PC-3 (cell line): ENCODE results near the gene TIMM44. TPM values are rescaled to one million over a fixed set of nuclear protein-coding genes. Genes with fewer than 3 reads are reported as not detected.

ENCODE experiments used
- ATAC-seq: fragments of 200-7000 bp; cut with Tn5 transposase; 2 replicates; pipeline ENCODE4 v1.9.1; 2020; ENCODE audit warnings: mild to moderate bottlenecking, moderate library complexity
- Bru-seq: library from RNA; stranded (reverse); fragments of 400-500 nt; gene quantifications from one replicate; lab custom pipeline; 2021; lab: Mats Ljungman, UMichigan
- BruChase-seq, 2 experiments: library from RNA; stranded (reverse); fragments of 400-500 nt; gene quantifications; one replicate each; lab custom pipeline; 2021; lab: Mats Ljungman, UMichigan
- BruUV-seq: library from RNA; stranded (reverse); fragments of 400-500 nt; replicated peaks from 2 replicates; lab custom pipeline; 2021; lab: Mats Ljungman, UMichigan
- CTCF ChIA-PET: fragments of 300-600 bp; sonication (Branson Sonifier 250); formaldehyde crosslinking; loops from one replicate; lab custom pipeline; 2022; ENCODE audit warnings: antibody characterized with exemption; lab: Charles Lee
- POLR2A ChIA-PET: fragments of 300-600 bp; sonication (Branson Sonifier 250); formaldehyde crosslinking; loops from one replicate; lab custom pipeline; 2022; ENCODE audit warnings: antibody characterized with exemption; ENCODE audit not compliant: unreplicated experiment; lab: Charles Lee
- DNase-seq: peaks from one replicate; pipeline ENCODE4 v3.0.0-alpha.2; 2015
- H2AFZ ChIP-seq: fragments of 300-600 bp; sonication (generic); 2 replicates; pipeline ENCODE4 v1.6.0; 2016; ENCODE audit warnings: antibody characterized with exemption, low read length
- H3F3A ChIP-seq: fragments of 300-600 bp; sonication (generic); one replicate; pipeline ENCODE4 v1.6.0; 2017; ENCODE audit warnings: antibody characterized with exemption, low read length, control low read depth, mild to moderate bottlenecking; ENCODE audit not compliant: unreplicated experiment
- H3K27ac ChIP-seq: fragments of 300-600 bp; sonication (generic); 2 replicates; pipeline ENCODE4 v1.5.1; 2016; ENCODE audit warnings: mild to moderate bottlenecking, low read length
- H3K27me3 ChIP-seq: fragments of 300-600 bp; sonication (generic); 2 replicates; pipeline ENCODE4 v1.6.1; 2016; ENCODE audit warnings: low read length, mixed read lengths
- H3K36me3 ChIP-seq: fragments of 300-600 bp; sonication (generic); 2 replicates; pipeline ENCODE4 v1.6.1; 2016; ENCODE audit warnings: low read depth, mixed run types, low read length, mixed read lengths
- H3K4me1 ChIP-seq: fragments of 300-600 bp; sonication (generic); 2 replicates; pipeline ENCODE4 v1.5.1; 2016; ENCODE audit warnings: low read length; ENCODE audit not compliant: insufficient read depth
- H3K4me2 ChIP-seq: fragments of 300-600 bp; sonication (generic); 2 replicates; pipeline ENCODE4 v1.6.0; 2016; ENCODE audit warnings: low read length
- H3K4me3 ChIP-seq: fragments of 300-600 bp; sonication (generic); 2 replicates; pipeline ENCODE4 v1.5.1; 2016; ENCODE audit warnings: mild to moderate bottlenecking, low read length, mixed read lengths
- H3K79me2 ChIP-seq: fragments of 300-600 bp; sonication (generic); 2 replicates; pipeline ENCODE4 v1.6.1; 2017; ENCODE audit warnings: low read length, mixed read lengths
- H3K9ac ChIP-seq: fragments of 300-600 bp; sonication (generic); 2 replicates; pipeline ENCODE4 v1.6.0; 2016; ENCODE audit warnings: mild to moderate bottlenecking, low read length
- H3K9me2 ChIP-seq: fragments of 300-600 bp; sonication (generic); replicated peaks from 2 replicates; pipeline ENCODE4 v1.6.1; 2016; ENCODE audit warnings: mixed run types, low read length, mixed read lengths
- H3K9me3 ChIP-seq: fragments of 300-600 bp; sonication (generic); 2 replicates; pipeline ENCODE4 v1.6.1; 2016; ENCODE audit warnings: low read length, mixed read lengths
- H4K20me1 ChIP-seq: fragments of 300-600 bp; sonication (generic); 2 replicates; pipeline ENCODE4 v1.6.1; 2016; ENCODE audit warnings: low read length, mixed read lengths
- CTCF ChIP-seq: fragments of 300-600 bp; sonication (generic); conservative IDR thresholded peaks from 2 replicates; pipeline ENCODE4 v1.5.1; 2017; ENCODE audit warnings: antibody characterized with exemption, low read depth, mild to moderate bottlenecking, low read length
- EZH2 ChIP-seq: fragments of 300-600 bp; sonication (generic); IDR thresholded peaks from one replicate; pipeline ENCODE4 v1.6.1; 2017; ENCODE audit warnings: antibody characterized with exemption, mild to moderate bottlenecking, low read length; ENCODE audit not compliant: unreplicated experiment
- EZH2phosphoT487 ChIP-seq: fragments of 300-600 bp; sonication (generic); IDR thresholded peaks from 2 replicates; pipeline ENCODE4 v1.6.1; 2018; ENCODE audit warnings: mild to moderate bottlenecking, antibody characterized with exemption, low read length, borderline replicate concordance
- intact Hi-C: fragments of 100-400 bp; cut with micrococcal nuclease; formaldehyde crosslinking; loops from 2 replicates; pipeline ENCODE4 v1.9.0; 2023
- long read RNA-seq: library from polyadenylated mRNA; unstranded; transcript quantifications from one replicate; pipeline ENCODE4 v2.0.0, GENCODE V29; 2021; ENCODE audit not compliant: unreplicated experiment
- total RNA-seq: library from RNA; depleted of rRNA; stranded (reverse); fragments of >200 nt; gene quantifications from 2 replicates; pipeline ENCODE4 v1.2.3, GENCODE V29; 2014; rRNA removed

TIMM44 gene
- total RNA-seq (191 and 262 TPM in 2 replicates), Bru-seq, nascent RNA (percentile 87 among the genes with signal in this experiment), BruChase-seq, experiment 1, labeled RNA remaining after a 6-hour chase (percentile 94 among the genes with signal in this experiment), BruChase-seq, experiment 2, labeled RNA remaining after a 2-hour chase (percentile 95 among the genes with signal in this experiment)
- long read RNA-seq, transcript TIMM44-210 (1 exons, 2,227 nt) = minor isoform, 11 of 273 reads
- long read RNA-seq, transcript TIMM44-211 (3 exons, 556 nt) = minor isoform, 8 of 273 reads
- long read RNA-seq, transcript TIMM44-201 (13 exons, 2,075 nt) = major isoform, 151 of 273 reads
- long read RNA-seq, partial matches to known transcripts = 68 of 273 reads
- long read RNA-seq, other reads (novel, unspliced or antisense) = 30 of 273 reads

GRCh38 chr19:7943444-7944176 lies at the start of gene TIMM44:
TSS of gene TIMM44 (minus strand) at chr19:7943666. CDS start at chr19:7943651, 15 bp downstream.
- no TSS peak for BruUV-seq
- POLR2A ChIA-PET = interaction anchor here (0.6 to 1.4 kb wide), 6 partner anchors 13 to 570 kb away, joined by 3 to 47 read pairs (median 6); partner anchors contain the start of gene ZNF414
- peak within 1 kb of the TSS; percentile 89 for H3K4me2 ChIP-seq
- no peaks in the 10 kb centered on the region for H3K27me3 ChIP-seq
- DNase-seq = peak; percentile 100
- H3K4me1 ChIP-seq = peaks cover 14% of the 10 kb centered on the region
- no peak for TF ChIP-seq EZH2
- TF ChIP-seq CTCF = no peak
- no peak for TF ChIP-seq EZH2phosphoT487
- CTCF ChIA-PET = interaction anchor here (0.5 to 1.7 kb wide), 9 partner anchors 15 to 207 kb away, joined by 3 to 20 read pairs (median 7); partner anchors contain the start of gene SNAPC2
- no peaks in the 10 kb centered on the region for H3K9me2 ChIP-seq
- H3K4me3 ChIP-seq = peak within 1 kb of the TSS; percentile 91
- ATAC-seq = peak; percentile 98
- peak within 1 kb of the TSS; percentile 70 for H2AFZ ChIP-seq
- H3K36me3 ChIP-seq = peaks cover 18% of the 10 kb centered on the region
- peaks cover 56% of the 10 kb centered on the region for H3K79me2 ChIP-seq
- H4K20me1 ChIP-seq = peaks cover 9% of the 10 kb centered on the region; the same call in 1 of the 2 replicates
- peak within 1 kb of the TSS; percentile 75 for H3K27ac ChIP-seq
- no peaks in the 10 kb centered on the region for H3K9me3 ChIP-seq
- no peaks in the 10 kb centered on the region for H3F3A ChIP-seq
- H3K9ac ChIP-seq = peak within 1 kb of the TSS; percentile 99
- intact Hi-C loops = loop anchor here (1.0 to 5.0 kb wide), 4 partner anchors 14 to 310 kb away; no protein-coding TSS in a partner anchor

- DNase-seq = peak; percentile 96
- Histone ChIP-seq H3K36me3 (peaks cover 34% of the 10 kb centered on the region), H3K4me3 (peak overlapping the region; percentile 18; the same call in 1 of the 2 replicates), H3K9me3 (no peaks in the 10 kb centered on the region), H3K27ac (peak overlapping the region; percentile 89), H2AFZ (no peak overlapping the region), H3K4me2 (peak overlapping the region; percentile 76), H3K4me1 (peaks cover 64% of the 10 kb centered on the region), H3K9me2 (no peaks in the 10 kb centered on the region), H3K79me2 (peaks cover 95% of the 10 kb centered on the region), H3K27me3 (no peaks in the 10 kb centered on the region), H3K9ac (peak overlapping the region; percentile 72), H4K20me1 (no peaks in the 10 kb centered on the region), H3F3A (peaks cover 5% of the 10 kb centered on the region)
- no peak for TF ChIP-seq EZH2
- TF ChIP-seq EZH2phosphoT487 = no peak
- no peak for TF ChIP-seq CTCF
- ChIA-PET POLR2A (interaction anchor here (0.5 to 0.6 kb wide), 2 partner anchors 48 to 64 kb away, joined by 16 to 20 read pairs; no protein-coding TSS in a partner anchor), CTCF (interaction anchor here (1.5 kb wide), 1 partner anchor 10 kb away, joined by 14 read pairs; no protein-coding TSS in a partner anchor)
- BruUV-seq = no TSS peak
- intact Hi-C loops = loop anchor here (1.0 kb wide), 1 partner anchor 10 kb away; no protein-coding TSS in a partner anchor
- peak; percentile 76 for ATAC-seq
Observed at GRCh38 chr19:7992575-7992974, 49.1 kb upstream of the TIMM44 start.
